Suprapubic skin (tissue), 4 donors: ENCODE results near the gene NEU2. TPM values are rescaled to one million over a fixed set of nuclear protein-coding genes. Genes with fewer than 3 reads are reported as not detected.

Source experiments
- DNase-seq, 2 donors: peaks; one replicate each; pipeline ENCODE4 v3.0.0-alpha.2; 2019; ENCODE audit warnings: low spot score in 2 of 2
- H3K27ac ChIP-seq: fragments of 200-600 bp; sonication (generic); one replicate; pipeline ENCODE4 v1.5.1; 2019
- H3K27me3 ChIP-seq: fragments of 200-600 bp; sonication (generic); one replicate; pipeline ENCODE4 v1.5.1; 2019
- H3K36me3 ChIP-seq: fragments of 200-600 bp; sonication (generic); one replicate; pipeline ENCODE4 v1.5.1; 2019
- H3K4me1 ChIP-seq: fragments of 200-600 bp; sonication (generic); one replicate; pipeline ENCODE4 v1.5.1; 2019
- H3K4me3 ChIP-seq: fragments of 200-600 bp; sonication (generic); one replicate; pipeline ENCODE4 v1.5.1; 2019; ENCODE audit warnings: mild to moderate bottlenecking
- H3K9me3 ChIP-seq: fragments of 200-600 bp; sonication (generic); one replicate; pipeline ENCODE4 v1.5.1; 2019
- CTCF ChIP-seq, 2 donors: fragments of 200-600 bp in 1 of 2; fragments of 450-650 bp in 1 of 2; sonication (generic) in 1 of 2; IDR thresholded peaks; one replicate each; pipeline ENCODE4 v1.5.1; 2016 to 2019; ENCODE audit warnings: antibody characterized with exemption in 2 of 2, mild to moderate bottlenecking in 1 of 2, moderate library complexity in 1 of 2
- EP300 ChIP-seq: sonication (generic); formaldehyde crosslinking; IDR thresholded peaks from one replicate; pipeline ENCODE4 v1.6.1; 2017; ENCODE audit warnings: antibody characterized with exemption
- POLR2A ChIP-seq, 2 donors: fragments of 450-650 bp; IDR thresholded peaks; one replicate each; pipeline ENCODE4 v1.6.1; 2017; ENCODE audit warnings: antibody characterized with exemption in 2 of 2, mild to moderate bottlenecking in 2 of 2, moderate library complexity in 2 of 2
- POLR2AphosphoS5 ChIP-seq, 3 donors: sonication (generic); formaldehyde crosslinking; IDR thresholded peaks; one replicate each; pipeline ENCODE4 v1.6.1; 2017; ENCODE audit warnings: antibody characterized with exemption in 3 of 3
- WGBS: methylation state at CpG from one replicate; pipeline ENCODE4 v1.1.5; 2018; 5-methylcytosine and 5-hydroxymethylcytosine counted together
- total RNA-seq, 4 donors: library from RNA; depleted of rRNA; stranded (reverse); fragments of >200 nt; gene quantifications; one replicate each; pipeline ENCODE4 v1.1.0, GENCODE V29; 2016

The NEU2 gene
- 10 to 100 TPM in 1 of 4 donors, 1 to 10 TPM in 3; 1.7 to 19.9 (median 5.8) TPM for total RNA-seq

- no peak within 1 kb of the TSS for H3K4me3 ChIP-seq
- peak in 1 of 2 donors; percentile 33 for DNase-seq
- no peak within 1 kb of the TSS for H3K27ac ChIP-seq
- H3K4me1 ChIP-seq = no peaks in the 10 kb centered on the region
- TF ChIP-seq POLR2AphosphoS5 (IDR thresholded peaks at IDR 0.05) (no peak), CTCF (IDR thresholded peaks at IDR 0.05) (no peak), EP300 (no peak), POLR2A (IDR thresholded peaks at IDR 0.05) (no peak)
- 86% methylated on average over 13 of the region's 13 CpGs for WGBS
- H3K9me3 ChIP-seq = no peaks in the 10 kb centered on the region
- no peaks in the 10 kb centered on the region for H3K27me3 ChIP-seq
- H3K36me3 ChIP-seq = no peaks in the 10 kb centered on the region
Measured at GRCh38 chr2:233032551-233033320, at the start of gene NEU2. NEU2 (plus strand) TSS chr2:233032672; CDS start chr2:233032672, 0 bp downstream.

- H3K27ac ChIP-seq = no peak overlapping the region
- 62% methylated on average over 15 of the region's 15 CpGs for WGBS
- DNase-seq = no peak
- TF ChIP-seq CTCF (IDR thresholded peaks at IDR 0.05) (no peak), POLR2A (IDR thresholded peaks at IDR 0.05) (no peak), POLR2AphosphoS5 (IDR thresholded peaks at IDR 0.05) (no peak), EP300 (no peak)
- peaks cover 28% of the 10 kb centered on the region for H3K4me1 ChIP-seq
- no peaks in the 10 kb centered on the region for H3K36me3 ChIP-seq
- no peaks in the 10 kb centered on the region for H3K9me3 ChIP-seq
- peaks cover 8% of the 10 kb centered on the region for H3K27me3 ChIP-seq
- no peak overlapping the region for H3K4me3 ChIP-seq
Measured at GRCh38 chr2:232982926-232983668, 49.4 kb upstream of the NEU2 start.

GRCh38 chr2:232983669-232984140 is 48.8 kb upstream of the NEU2 start:
- DNase-seq = no peak
- Histone ChIP-seq H3K27ac (no peak overlapping the region), H3K36me3 (no peaks in the 10 kb centered on the region), H3K4me3 (no peak overlapping the region), H3K27me3 (peaks cover 8% of the 10 kb centered on the region), H3K4me1 (peaks cover 33% of the 10 kb centered on the region), H3K9me3 (no peaks in the 10 kb centered on the region)
- 69% methylated on average over 11 of the region's 11 CpGs for WGBS
- TF ChIP-seq POLR2AphosphoS5 (IDR thresholded peaks at IDR 0.05) = no peak
- no peak for TF ChIP-seq EP300
- no peak for TF ChIP-seq CTCF (IDR thresholded peaks at IDR 0.05)
- no peak for TF ChIP-seq POLR2A (IDR thresholded peaks at IDR 0.05)

GRCh38 chr2:232984451-232985207 is 47.8 kb upstream of the NEU2 start:
- Histone ChIP-seq H3K36me3 (no peaks in the 10 kb centered on the region), H3K9me3 (no peaks in the 10 kb centered on the region), H3K4me3 (no peak overlapping the region), H3K27ac (no peak overlapping the region), H3K4me1 (peaks cover 35% of the 10 kb centered on the region), H3K27me3 (peaks cover 8% of the 10 kb centered on the region)
- DNase-seq = peak in 1 of 2 donors; percentile 18
- TF ChIP-seq POLR2A (IDR thresholded peaks at IDR 0.05) (no peak), CTCF (IDR thresholded peaks at IDR 0.05) (no peak), POLR2AphosphoS5 (IDR thresholded peaks at IDR 0.05) (no peak), EP300 (no peak)
- WGBS = 81% methylated on average over 15 of the region's 15 CpGs
